ENCODE measurements around the gene NAALADL2. TPM values are rescaled to one million over a fixed set of nuclear protein-coding genes. Genes with fewer than 3 reads are reported as not detected.
A peak's percentile ranks its signal among the peaks of the same experiment; 100 is the strongest.
"Not testable (repeated sequence)": the region's sequence is repeated elsewhere in the genome, so short reads cannot be mapped to it uniquely, and the experiment has no call there.

NAALADL2 gene
- polyA plus RNA-seq, 12 donors, result 3.4 to 18.8 (median 9.5) TPM; not detected in 1

- DNase-seq, result no peak
Observed at GRCh38 chr3:175479175-175479574, 620.0 kb downstream of the NAALADL2 start.

- DNase-seq, result no peak
Observed at GRCh38 chr3:175479800-175480199, 620.7 kb downstream of the NAALADL2 start.

GRCh38 chr3:175484666-175485065 lies 625.5 kb downstream of the NAALADL2 start:
- DNase-seq, result no peak

- DNase-seq, result no peak
Observed at GRCh38 chr3:175485436-175485835, 626.3 kb downstream of the NAALADL2 start.

GRCh38 chr3:175486255-175486654 lies 627.1 kb downstream of the NAALADL2 start:
- no peak for DNase-seq

GRCh38 chr3:175489406-175489805 lies 630.3 kb downstream of the NAALADL2 start:
- no peak for DNase-seq

- DNase-seq, result no peak
Observed at GRCh38 chr3:175493301-175493700, 634.2 kb downstream of the NAALADL2 start.

- no peak for DNase-seq
Observed at GRCh38 chr3:175495331-175495730, 636.2 kb downstream of the NAALADL2 start.

- no peak for DNase-seq
Observed at GRCh38 chr3:175502155-175502554, 643.0 kb downstream of the NAALADL2 start.

GRCh38 chr3:175511219-175511785 lies 652.2 kb downstream of the NAALADL2 start:
- no peak for DNase-seq

GRCh38 chr3:175512700-175513099 lies 653.6 kb downstream of the NAALADL2 start:
- no peak for DNase-seq

- DNase-seq, result no peak
Observed at GRCh38 chr3:175518459-175518858, 659.3 kb downstream of the NAALADL2 start.

- peak; percentile 31 for DNase-seq
Observed at GRCh38 chr3:175521406-175521805, 662.3 kb downstream of the NAALADL2 start.

- peak; percentile 6 for DNase-seq
Observed at GRCh38 chr3:175526191-175526590, 667.1 kb downstream of the NAALADL2 start.

- peak; percentile 17 for DNase-seq
Observed at GRCh38 chr3:175526609-175527280, 667.6 kb downstream of the NAALADL2 start.

- DNase-seq, result not testable (repeated sequence)
Observed at GRCh38 chr3:175528693-175529092, 669.6 kb downstream of the NAALADL2 start.

- no peak for DNase-seq
Observed at GRCh38 chr3:175535351-175535750, 676.2 kb downstream of the NAALADL2 start.

- DNase-seq, result no peak
Observed at GRCh38 chr3:175546115-175546514, 687.0 kb downstream of the NAALADL2 start.

GRCh38 chr3:175552929-175553328 lies 693.8 kb downstream of the NAALADL2 start:
- no peak for DNase-seq

GRCh38 chr3:175554801-175555200 lies 695.7 kb downstream of the NAALADL2 start:
- peak; percentile 14 for DNase-seq

- DNase-seq, result no peak
Observed at GRCh38 chr3:175558261-175558660, 699.1 kb downstream of the NAALADL2 start.

GRCh38 chr3:175564363-175564762 lies 705.2 kb downstream of the NAALADL2 start:
- no peak for DNase-seq

- DNase-seq, result no peak
Observed at GRCh38 chr3:175571096-175571495, 712.0 kb downstream of the NAALADL2 start.

- no peak for DNase-seq
Observed at GRCh38 chr3:175573226-175573625, 714.1 kb downstream of the NAALADL2 start.

Measured in muscle of arm (tissue), 12 donors.